Effector memory CD8-positive, alpha-beta T cell (primary cell): ENCODE data around the gene RILPL1.
A peak's percentile ranks its signal among the peaks of the same experiment; 100 is the strongest.
"Not testable (repeated sequence)": the region's sequence is repeated elsewhere in the genome, so short reads cannot be mapped to it uniquely, and the experiment has no call there.

Experiments used
- ATAC-seq: fragments of 150-1000 bp; cut with Tn5 transposase; replicated peaks from 2 replicates; pipeline ENCODE4 v1.10.0; 2021; ENCODE audit warnings: mild to moderate bottlenecking, moderate library complexity
- DNase-seq, 3 experiments: peaks; one replicate each; pipeline ENCODE4 v3.0.0; 2021
- H3K27ac Mint-ChIP-seq, 2 donors: one replicate each; pipeline ENCODE4 v1.8.0; 2022; ENCODE audit warnings: mild to moderate bottlenecking in 2 of 2, mixed read lengths in 2 of 2, moderate library complexity in 2 of 2
- H3K27me3 Mint-ChIP-seq, 2 donors: one replicate each; pipeline ENCODE4 v1.8.0; 2022; ENCODE audit warnings: mixed read lengths in 2 of 2
- H3K36me3 Mint-ChIP-seq: one replicate; pipeline ENCODE4 v1.8.0; 2022; ENCODE audit warnings: mild to moderate bottlenecking, moderate library complexity, mixed read lengths; ENCODE audit not compliant: insufficient read depth
- H3K4me1 Mint-ChIP-seq, 2 donors: one replicate each; pipeline ENCODE4 v1.8.0; 2022; ENCODE audit warnings: low read depth in 2 of 2, mixed read lengths in 2 of 2
- H3K4me3 Mint-ChIP-seq, 2 donors: one replicate each; pipeline ENCODE4 v1.8.0; 2022; ENCODE audit warnings: mild to moderate bottlenecking in 2 of 2, mixed read lengths in 2 of 2, moderate library complexity in 2 of 2
- H3K9me3 Mint-ChIP-seq, 2 donors: one replicate each; pipeline ENCODE4 v1.8.0; 2022; ENCODE audit warnings: mixed read lengths in 2 of 2

RILPL1 gene

DNA sequence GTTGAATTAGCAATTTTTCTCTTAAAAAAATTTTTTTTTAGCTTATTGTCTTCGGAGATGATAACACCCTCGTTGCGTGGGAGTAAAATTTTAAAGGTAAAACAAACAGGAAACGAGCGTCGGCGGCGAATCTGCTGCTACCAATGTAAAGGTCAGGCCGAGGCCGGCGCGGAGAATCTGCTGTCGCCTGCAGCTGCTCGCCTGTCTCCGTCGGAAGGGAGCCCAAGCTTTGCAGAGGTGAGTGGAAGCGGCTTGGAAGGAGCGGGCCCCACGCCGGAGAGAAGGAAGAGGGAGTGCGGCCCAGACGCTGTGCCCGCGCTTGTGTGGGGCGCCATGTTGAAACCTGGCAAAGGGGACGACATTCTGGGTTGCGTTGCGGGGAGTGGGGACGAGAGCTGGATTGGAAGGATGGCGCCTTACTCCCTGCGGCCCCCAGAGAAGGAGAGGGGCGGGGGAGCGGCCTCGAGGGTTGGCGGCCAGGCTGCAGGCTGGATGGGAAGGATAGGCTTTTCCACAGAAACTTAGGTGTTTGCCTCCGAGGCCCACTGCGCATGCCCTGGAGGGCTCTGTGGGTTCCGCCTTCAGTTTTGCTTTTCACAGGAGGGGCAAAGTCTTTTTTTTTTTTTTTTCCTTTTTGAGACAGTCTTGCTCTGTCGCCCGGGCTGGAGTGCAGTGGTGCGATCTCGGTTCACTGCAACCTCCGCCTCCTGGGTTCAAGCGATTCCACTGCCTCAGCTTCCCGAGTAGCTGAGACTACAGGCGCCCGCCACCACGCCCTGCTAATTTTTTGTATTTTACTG lies 75.3 kb downstream of the RILPL1 start, which contains the start of gene SNRNP35:
TSS of gene SNRNP35 (plus strand) at position 160 of the 800 bp plus-strand sequence. CDS start 7,402 bp downstream, outside the sequence.
- Mint-ChIP-seq H3K27me3 (no peaks in the 10 kb centered on the region), H3K9me3 (no peaks in the 10 kb centered on the region), H3K36me3 (peaks cover 22% of the 10 kb centered on the region), H3K27ac (peak within 1 kb of the TSS; percentile 99), H3K4me1 (peaks cover 14 to 19% of the 10 kb centered on the region in 2 donors), H3K4me3 (peak within 1 kb of the TSS; percentile 98 to 99)
- ATAC-seq (peak; percentile 80), DNase-seq (peak; percentile 79 to 85 (median 79))

DNA sequence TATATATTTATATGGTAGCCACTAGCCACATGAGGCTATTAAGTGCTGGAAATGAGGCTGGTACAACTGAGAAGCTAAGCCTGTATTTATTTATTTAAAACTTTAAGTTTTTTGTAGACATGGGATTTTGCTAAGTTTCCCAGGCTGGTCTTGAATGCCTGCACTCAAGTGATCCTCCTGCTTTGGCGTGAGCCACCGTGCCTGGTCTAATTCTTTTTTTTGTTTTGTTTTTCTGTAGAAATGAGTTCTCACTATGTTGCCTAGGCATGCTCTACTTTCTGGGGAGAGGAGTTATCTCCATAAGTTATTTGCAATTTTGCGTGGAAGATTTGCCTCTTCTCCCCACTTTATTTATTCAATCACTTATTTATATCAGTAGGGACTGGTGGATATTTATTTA lies 80.4 kb downstream of the RILPL1 start:
- Mint-ChIP-seq H3K27me3 (no peaks in the 10 kb centered on the region), H3K36me3 (peaks cover 10% of the 10 kb centered on the region), H3K9me3 (no peaks in the 10 kb centered on the region), H3K27ac (no peak overlapping the region), H3K4me1 (peaks cover 6 to 11% of the 10 kb centered on the region in 2 donors), H3K4me3 (no peak overlapping the region)
- ATAC-seq = no peak
- DNase-seq = no peak

DNA sequence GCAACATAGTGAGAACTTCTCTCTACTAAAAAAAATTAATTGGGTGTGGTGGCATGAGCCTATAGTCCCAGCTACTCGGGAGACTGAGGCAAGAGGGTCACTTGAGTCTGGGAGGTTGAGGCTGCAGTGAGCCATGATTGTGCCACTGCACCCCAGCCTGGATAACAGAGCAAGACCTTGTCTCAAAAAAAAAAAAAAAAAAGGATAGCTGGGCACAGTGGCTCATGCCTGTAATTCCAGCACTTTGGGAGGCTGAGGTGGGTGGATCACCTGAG lies 81.3 kb downstream of the RILPL1 start:
- H3K4me3 Mint-ChIP-seq, ATAC-seq, H3K36me3 Mint-ChIP-seq, DNase-seq, H3K27me3 Mint-ChIP-seq, H3K9me3 Mint-ChIP-seq: not testable (repeated sequence)
- peak overlapping the region in 1 of 2 donors; percentile 83 for H3K27ac Mint-ChIP-seq
- H3K4me1 Mint-ChIP-seq = peaks cover 11 to 12% of the 10 kb centered on the region in 2 donors

DNA sequence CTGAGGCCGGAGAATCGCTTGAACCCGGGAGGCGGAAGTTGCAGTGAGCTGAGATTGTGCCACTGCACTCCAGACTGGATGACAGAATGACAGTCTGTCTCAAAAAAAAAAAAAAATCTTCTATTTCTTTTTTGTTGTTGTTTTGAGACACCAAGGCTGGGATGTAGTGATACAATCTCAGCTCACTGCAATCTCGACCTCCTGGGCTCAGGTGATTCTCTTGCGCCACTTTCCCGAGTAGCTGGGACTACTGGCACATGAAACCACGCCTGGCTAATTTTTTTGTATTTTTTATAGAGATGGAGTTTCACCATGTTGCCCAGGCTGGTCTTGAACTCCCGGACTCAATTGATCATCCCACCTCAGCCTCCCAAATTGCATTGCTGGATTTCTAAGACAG lies 82.9 kb downstream of the RILPL1 start:
- Mint-ChIP-seq H3K36me3 (peaks cover 5% of the 10 kb centered on the region), H3K27ac (no peak overlapping the region), H3K9me3 (no peaks in the 10 kb centered on the region), H3K4me1 (peaks cover 11 to 12% of the 10 kb centered on the region in 2 donors), H3K27me3 (no peaks in the 10 kb centered on the region), H3K4me3 (no peak overlapping the region)
- no peak for DNase-seq
- ATAC-seq = no peak

DNA sequence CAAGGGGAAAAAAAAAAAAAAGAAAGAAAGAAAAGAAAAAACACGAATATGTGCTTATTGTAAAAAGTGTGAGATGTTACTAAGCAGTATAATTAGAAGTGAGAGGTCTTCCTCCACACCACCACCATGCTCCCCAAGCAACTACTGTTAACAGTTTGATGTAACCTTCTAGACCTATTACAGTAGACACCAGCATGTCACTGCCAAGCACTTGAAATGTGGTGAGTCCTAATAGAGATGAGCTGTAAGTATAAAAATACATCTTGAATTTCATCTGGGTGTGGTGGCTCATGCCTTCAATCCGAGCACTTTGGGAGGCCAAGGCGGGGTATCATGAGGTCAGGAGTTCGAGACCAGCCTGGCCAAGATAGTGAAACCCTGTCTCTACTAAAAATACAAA lies 83.7 kb downstream of the RILPL1 start:
- Mint-ChIP-seq H3K4me3 (no peak overlapping the region), H3K36me3 (peaks cover 5% of the 10 kb centered on the region), H3K9me3 (no peaks in the 10 kb centered on the region), H3K27ac (no peak overlapping the region), H3K4me1 (peaks cover 11 to 12% of the 10 kb centered on the region in 2 donors), H3K27me3 (no peaks in the 10 kb centered on the region)
- ATAC-seq (no peak), DNase-seq (no peak)

DNA sequence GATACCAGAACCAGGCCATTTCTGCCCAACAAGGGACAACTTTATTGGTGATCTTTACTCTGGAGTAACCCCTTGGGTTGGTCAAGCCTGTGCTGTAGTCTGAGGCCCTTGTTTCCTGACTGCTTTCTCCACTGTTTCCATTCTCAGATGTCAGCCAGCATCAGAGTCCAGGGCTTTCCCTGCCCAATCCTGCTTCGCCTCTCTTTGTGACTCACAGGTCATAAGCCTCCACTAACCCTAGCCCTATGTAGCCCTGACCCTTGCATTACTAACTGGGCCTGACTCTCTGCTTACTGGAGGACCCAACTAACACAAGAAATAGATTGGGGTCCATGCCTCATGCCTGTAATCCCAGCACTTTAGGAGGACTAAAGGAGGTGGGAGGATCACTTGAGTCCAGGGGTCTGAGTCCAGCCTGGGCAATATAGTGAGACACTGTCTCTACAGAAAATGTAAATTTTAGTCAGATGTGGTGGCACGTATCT lies 84.2 kb downstream of the RILPL1 start:
- H3K27me3 Mint-ChIP-seq = no peaks in the 10 kb centered on the region
- peak overlapping the region in 1 of 2 donors; percentile 33 for H3K4me3 Mint-ChIP-seq
- peak overlapping the region; percentile 88 to 91 for H3K27ac Mint-ChIP-seq
- ATAC-seq (no peak), DNase-seq (no peak)
- H3K4me1 Mint-ChIP-seq = peaks cover 11 to 12% of the 10 kb centered on the region in 2 donors
- no peaks in the 10 kb centered on the region for H3K9me3 Mint-ChIP-seq
- H3K36me3 Mint-ChIP-seq = peaks cover 5% of the 10 kb centered on the region

DNA sequence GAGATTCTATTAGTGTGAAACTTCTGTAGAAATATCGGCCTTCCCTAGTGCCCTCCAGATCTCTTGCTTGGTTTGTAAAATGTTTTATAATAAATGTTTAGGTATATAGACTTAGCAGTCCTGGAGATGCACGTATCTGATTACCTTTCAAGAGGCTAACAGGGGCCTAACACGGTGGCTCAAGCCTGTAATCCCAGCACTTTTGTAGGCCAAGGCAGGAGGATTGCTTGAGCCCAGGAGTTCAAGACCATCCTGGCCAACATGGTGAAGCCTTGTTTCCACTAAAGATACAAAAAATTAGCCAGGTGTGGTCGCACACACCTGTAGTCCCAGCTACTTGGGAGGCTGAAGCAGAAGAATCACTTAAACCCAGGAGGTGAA lies 87.2 kb downstream of the RILPL1 start:
- Mint-ChIP-seq H3K27ac (peak overlapping the region; percentile 44 to 53), H3K27me3 (no peaks in the 10 kb centered on the region), H3K4me1 (peaks cover 11 to 12% of the 10 kb centered on the region in 2 donors), H3K36me3 (no peaks in the 10 kb centered on the region), H3K4me3 (no peak overlapping the region), H3K9me3 (no peaks in the 10 kb centered on the region)
- DNase-seq (no peak), ATAC-seq (no peak)

DNA sequence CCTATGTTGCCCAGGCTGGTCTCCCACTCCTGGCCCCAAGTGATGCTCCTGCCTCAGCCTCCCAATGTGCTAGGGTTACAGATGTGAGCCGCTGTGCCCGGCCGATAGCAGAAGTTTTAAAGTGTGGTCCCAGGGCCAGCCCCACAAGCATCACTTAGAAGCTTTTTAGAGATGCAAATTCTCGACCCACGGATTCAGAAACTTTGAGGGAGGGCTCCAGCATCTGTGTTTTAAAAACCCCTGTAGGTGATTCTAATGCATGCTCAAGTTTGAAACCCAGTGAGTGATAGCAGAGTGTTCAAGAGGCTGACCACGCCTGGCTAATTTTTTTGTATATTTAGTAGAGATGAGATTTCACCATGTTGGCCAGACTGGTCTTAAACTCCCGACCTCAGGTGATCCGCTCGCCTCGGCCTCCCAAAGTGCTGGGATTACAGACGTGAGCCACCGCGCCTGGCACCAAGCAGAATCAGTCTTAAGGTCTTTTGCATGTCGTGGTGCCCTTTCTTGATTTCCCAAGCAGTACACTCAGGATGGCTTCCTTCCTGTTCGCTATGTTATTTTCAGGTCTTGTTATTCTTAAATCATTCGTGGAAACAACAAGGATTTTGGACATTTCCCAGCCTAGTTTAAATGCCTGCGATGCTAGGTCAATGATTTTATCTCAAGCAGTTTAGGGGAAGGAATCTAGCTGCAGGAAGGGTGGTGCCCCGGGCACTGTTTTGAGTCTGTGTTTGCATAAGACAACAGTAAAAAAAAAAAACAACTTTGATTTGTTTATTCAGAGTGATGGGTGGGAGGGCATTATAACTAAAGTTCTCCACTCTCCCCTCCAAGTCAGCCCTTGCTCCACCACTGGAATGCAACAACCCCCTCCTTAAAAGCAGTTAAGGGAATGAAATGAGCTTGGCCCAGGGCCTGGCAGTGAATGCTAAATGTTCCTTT lies 87.9 kb downstream of the RILPL1 start:
- no peak overlapping the region for H3K4me3 Mint-ChIP-seq
- ATAC-seq (no peak), DNase-seq (no peak)
- H3K36me3 Mint-ChIP-seq = no peaks in the 10 kb centered on the region
- H3K27me3 Mint-ChIP-seq = no peaks in the 10 kb centered on the region
- peak overlapping the region; percentile 44 to 53 for H3K27ac Mint-ChIP-seq
- H3K4me1 Mint-ChIP-seq = peaks cover 11 to 12% of the 10 kb centered on the region in 2 donors
- no peaks in the 10 kb centered on the region for H3K9me3 Mint-ChIP-seq

DNA sequence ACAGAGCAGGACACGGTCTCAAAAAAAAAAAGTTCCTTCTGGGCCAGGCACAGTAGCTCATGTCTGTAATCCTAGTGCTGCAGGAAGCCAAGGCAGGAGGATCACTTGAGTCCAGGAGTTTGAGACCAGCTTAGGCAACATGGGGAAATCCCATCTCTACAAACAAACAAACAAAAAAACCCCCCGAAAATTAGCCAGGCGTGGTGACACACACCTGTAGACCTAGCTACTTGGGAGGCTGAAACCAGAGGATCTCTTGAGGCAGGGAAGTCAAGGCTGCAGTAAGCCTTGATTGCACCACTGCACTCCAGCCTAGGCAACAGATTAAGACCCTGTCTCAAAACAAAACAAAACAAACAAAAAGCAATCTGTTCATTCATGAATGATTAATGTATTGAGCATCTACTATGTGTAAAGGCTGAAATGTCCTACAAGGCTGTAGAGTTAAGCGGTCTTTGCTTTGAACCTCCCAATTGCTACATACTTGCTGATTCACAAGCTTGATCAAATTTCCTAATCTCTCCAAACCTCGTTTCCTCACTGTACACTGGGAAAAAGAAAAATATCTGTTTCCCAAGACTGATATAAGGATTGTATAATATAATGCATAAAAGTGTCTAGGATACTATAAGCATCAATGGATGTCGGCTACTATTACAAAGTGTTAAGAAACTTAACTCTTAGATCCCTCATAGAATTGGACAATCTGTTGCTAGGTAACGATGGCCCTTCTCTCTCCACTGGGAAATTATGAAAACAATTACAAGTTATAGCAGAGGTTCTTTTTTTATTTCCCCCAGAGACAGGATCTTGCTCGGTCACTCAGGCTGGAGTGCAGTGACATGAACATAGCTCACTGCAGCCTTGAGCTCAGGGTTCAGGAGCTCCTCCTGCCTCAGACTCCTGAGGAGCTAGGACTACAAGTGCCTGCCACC lies 89.2 kb downstream of the RILPL1 start:
- Mint-ChIP-seq H3K27me3 (no peaks in the 10 kb centered on the region), H3K4me3 (no peak overlapping the region), H3K4me1 (peaks cover 9 to 11% of the 10 kb centered on the region in 2 donors), H3K36me3 (no peaks in the 10 kb centered on the region), H3K27ac (no peak overlapping the region), H3K9me3 (no peaks in the 10 kb centered on the region)
- ATAC-seq (no peak), DNase-seq (no peak)

DNA sequence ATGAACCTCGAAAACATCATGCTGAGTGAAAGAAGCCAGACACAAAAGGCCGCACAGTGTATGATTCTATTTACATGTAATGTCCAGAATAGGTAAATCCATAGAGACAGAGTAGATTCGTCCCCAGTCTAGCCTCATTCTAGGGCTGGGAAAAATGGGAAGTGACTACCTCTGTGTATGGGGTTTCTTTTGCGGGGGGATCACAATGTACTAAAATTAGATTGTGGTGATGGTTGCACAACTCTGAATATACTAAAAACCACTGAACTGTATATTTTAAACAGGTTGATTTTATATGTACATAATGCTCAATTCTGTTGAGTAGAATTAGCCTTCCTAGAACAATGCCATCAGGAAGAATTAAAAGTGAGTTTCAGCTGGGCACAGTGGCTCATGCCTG lies 90.7 kb downstream of the RILPL1 start:
- ATAC-seq = no peak
- Mint-ChIP-seq H3K36me3 (no peaks in the 10 kb centered on the region), H3K27me3 (no peaks in the 10 kb centered on the region), H3K4me1 (peaks cover 0 to under 1% of the 10 kb centered on the region in 2 donors), H3K27ac (no peak overlapping the region), H3K4me3 (no peak overlapping the region), H3K9me3 (no peaks in the 10 kb centered on the region)
- DNase-seq = no peak

DNA sequence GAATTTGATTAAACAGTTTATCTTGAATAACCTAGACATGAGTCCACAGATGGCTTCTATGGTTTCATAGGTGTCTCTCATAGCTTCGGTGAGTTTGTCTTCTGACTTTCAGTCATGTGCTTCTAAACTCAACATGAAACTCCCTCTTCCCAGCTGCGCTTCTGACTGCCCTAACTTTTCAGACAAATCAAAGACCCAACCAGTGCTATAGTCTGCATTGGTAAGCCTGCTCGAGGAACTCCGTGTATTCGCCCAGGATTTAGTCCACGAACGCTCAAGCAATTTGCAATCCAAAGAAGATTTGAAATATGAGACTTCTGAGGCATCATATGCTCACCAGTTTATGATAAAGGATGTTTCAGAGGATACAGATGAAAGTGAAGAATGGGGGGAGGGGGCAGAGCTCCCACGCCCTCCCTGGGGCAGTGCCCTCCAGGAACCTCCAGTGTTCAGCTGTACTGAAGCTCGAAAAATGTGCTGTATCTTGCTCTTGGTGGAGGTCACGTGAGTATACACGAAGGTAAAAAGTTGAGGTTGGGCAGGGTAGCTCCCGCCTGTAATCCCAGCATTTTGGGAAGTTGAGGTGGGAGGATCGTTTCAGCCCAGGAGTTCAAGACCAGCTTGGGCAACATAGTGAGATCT lies 91.9 kb downstream of the RILPL1 start:
- Mint-ChIP-seq H3K9me3 (no peaks in the 10 kb centered on the region), H3K36me3 (peaks cover 9% of the 10 kb centered on the region), H3K4me1 (no peaks in the 10 kb centered on the region), H3K4me3 (no peak overlapping the region), H3K27ac (no peak overlapping the region), H3K27me3 (no peaks in the 10 kb centered on the region)
- no peak for DNase-seq
- ATAC-seq = no peak

DNA sequence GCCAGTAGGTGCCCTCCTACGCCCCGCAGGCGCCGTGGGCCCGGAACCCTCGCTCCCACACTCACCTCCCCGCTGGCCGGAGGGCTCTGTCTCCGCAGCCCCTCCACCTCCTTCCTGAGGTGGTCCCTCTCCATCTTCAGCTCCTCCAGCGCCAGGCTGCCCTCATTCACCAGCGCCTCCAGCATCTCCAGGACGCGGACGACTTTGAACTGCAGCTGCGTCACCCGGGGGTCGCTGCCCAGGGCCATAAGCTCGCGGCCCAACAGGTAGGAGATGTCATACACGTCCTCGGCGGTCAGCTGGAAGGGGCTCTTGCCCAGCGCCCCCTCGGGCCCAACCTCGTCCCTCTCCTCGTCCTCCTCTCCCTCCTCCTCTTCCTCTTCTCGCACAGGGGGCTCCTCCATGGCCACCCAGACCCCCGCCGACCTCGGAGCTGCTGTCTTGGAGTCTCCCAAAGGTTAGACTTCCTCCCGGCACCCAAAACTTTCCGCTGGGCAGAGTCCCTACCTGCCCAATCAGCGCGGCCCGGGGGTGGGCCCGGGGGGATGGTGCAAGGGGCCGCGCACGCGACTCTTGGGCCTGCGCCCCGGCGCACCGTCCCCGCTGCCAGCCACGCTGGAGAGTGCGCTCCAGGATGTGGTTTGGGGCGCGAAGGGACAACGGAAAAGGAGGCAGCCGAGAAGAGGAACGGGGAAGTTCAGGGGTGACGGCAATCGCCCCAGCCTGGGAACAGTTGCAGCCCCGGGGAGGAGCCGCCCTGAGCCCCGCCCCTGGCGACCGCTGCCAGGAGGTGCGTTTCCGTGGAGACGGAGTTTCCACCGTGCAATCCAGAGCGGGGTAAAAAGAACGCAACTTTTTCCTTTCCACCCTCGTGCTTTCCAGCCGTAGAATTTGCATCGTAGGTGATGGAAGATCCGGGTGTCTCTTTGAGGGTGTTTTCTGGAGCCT lies 97.2 kb downstream of the RILPL1 start, which contains the start of gene RILPL2:
TSS of gene RILPL2 (minus strand) at position 668 of the 948 bp plus-strand sequence. CDS start at position 404, 264 bp downstream.
- peaks cover 33 to 34% of the 10 kb centered on the region in 2 donors for H3K4me1 Mint-ChIP-seq
- no peaks in the 10 kb centered on the region for H3K27me3 Mint-ChIP-seq
- H3K4me3 Mint-ChIP-seq = peak within 1 kb of the TSS; percentile 98 to 99
- DNase-seq (peak; percentile 90 to 91 (median 90)), ATAC-seq (peak; percentile 86)
- H3K36me3 Mint-ChIP-seq = peaks cover 34% of the 10 kb centered on the region
- peak within 1 kb of the TSS; percentile 99 for H3K27ac Mint-ChIP-seq
- no peaks in the 10 kb centered on the region for H3K9me3 Mint-ChIP-seq
